ENCODE results near the gene CUL2.

DNA sequence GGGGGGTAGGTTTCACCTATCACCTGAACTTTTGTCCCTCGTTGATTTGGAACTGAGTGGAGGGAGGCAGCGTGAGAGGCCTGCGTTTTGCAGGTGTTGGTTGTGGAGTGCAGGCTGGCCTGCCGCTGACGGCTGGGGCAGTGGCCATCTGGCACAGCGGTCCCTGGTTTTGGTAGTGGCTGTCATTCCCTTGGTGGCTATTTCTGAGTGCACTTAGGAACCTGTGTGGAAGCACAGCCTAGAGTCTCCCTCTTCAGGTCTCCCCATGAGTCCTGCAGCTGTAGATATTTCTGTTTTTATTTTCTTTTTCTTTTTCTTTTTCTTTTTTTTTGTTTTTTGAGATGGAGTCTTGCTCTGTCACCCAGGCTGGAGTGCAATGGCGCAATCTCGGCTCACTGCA lies 129.2 kb downstream of the CUL2 start:
- TF ChIP-seq CTCF (IDR thresholded peaks at IDR 0.05) (no peak), POLR2A (IDR thresholded peaks at IDR 0.05) (no peak)
